ENCODE results near the gene OR4C12.
"Not testable (repeated sequence)": the region's sequence is repeated elsewhere in the genome, so short reads cannot be mapped to it uniquely, and the experiment has no call there.

OR4C12 gene

DNA sequence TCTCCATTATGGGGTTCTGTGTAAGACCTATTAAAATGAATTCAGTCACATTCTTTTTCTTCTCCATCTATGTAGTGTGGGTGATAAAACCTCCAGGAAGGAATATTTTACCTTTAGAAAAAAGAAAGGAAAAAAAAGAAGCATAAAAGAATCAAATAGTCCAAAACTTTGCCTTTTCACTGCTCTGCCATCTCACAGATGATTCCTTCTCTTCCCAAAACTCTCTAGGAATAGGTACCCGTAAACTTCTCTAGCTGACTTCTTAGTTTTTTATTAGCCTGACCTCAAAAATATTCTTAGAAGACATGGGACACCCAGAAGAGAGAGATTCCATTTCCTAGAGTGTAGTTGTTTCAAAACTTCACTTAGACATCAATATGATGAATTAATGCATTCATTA is at the start of gene OR4C12:
OR4C12 (minus strand) TSS at position 101 of the 400 bp plus-strand sequence; CDS start at position 67, 34 bp downstream.
- not testable (repeated sequence) for DNase-seq (ENCODE audit: low spot score)

DNA sequence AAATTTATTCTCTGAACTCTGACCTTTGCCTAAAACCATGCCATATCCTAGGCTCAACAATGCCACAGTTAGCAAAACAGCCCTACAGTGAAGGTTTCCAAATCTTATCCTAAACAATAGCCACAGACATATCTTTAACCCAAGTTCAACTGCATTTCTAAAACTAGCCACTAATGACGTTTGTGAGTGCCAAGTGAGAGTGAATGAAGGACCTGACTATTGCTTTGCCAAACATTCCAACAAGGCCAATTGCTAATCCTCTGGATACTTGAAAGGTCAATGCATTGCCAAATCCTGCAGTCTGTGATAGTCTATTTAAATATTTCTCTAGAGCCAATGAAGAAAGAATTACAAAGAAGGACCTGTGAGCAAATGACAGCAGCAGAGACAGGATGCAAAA is 47.9 kb upstream of the OR4C12 start:
- DNase-seq (ENCODE audit: low spot score) = no peak

DNA sequence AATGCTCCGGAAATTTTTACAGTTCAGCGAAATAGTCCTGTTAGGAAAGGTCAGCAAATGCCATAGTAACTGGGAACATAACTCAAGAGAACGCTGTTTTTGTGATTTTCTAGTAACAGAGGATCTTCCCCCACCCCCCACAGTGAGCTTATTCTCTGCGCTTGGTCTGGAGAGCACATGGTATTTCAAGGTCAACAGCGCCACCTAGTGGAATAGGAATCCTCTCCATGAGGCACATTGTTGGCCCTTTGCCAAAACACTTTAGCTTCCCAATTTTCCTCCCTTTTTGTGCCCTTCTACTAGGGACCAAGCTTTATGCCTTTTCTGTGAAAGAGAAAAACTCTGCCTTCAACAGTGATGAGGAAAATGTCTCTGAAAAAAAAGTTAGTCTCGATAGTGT is 13.2 kb upstream of the OR4C12 start:
- peak; percentile 5 for DNase-seq (ENCODE audit: low spot score)

DNA sequence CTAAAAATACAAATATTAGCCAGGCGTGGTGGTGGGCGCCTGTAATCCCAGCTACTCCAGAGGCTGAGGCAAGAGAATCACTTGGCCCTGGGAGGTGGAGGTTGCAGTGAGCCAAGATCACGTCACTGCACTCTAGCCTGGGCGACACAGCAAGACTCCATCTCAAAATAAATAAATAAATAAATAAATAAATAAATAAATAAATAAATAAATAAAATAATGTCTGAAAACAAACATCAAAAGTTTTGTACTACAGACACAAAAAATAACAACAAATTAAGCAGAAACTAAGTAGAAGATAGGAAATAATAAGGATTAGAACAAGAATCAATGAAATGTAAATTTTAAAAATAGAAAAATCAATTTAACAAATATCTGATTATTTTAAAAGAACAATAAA is 8.9 kb downstream of the OR4C12 start:
- DNase-seq (ENCODE audit: low spot score) = not testable (repeated sequence)

DNA sequence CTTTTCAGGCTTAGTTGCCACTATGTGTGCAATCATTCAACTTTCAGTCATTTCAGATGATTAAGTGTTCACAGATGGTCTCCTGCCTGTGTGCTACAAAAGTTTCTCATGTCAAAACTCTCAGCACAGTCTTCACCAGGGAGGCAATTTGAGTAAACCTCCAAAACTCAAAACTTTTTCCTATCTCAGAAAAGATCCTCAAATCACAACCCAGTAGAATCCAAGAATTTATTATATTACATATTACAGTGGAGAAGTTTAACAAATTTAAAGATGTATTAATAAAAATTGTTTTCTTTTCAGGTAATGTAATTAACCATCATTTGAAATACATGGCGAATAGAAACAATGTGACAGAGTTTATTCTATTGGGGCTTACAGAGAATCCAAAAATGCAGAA is 30.2 kb downstream of the OR4C12 start, which contains the start of gene OR4C13:
OR4C13 (plus strand) TSS at position 301 of the 400 bp plus-strand sequence; CDS start at position 333, 32 bp downstream.
- DNase-seq (ENCODE audit: low spot score) = no peak

DNA sequence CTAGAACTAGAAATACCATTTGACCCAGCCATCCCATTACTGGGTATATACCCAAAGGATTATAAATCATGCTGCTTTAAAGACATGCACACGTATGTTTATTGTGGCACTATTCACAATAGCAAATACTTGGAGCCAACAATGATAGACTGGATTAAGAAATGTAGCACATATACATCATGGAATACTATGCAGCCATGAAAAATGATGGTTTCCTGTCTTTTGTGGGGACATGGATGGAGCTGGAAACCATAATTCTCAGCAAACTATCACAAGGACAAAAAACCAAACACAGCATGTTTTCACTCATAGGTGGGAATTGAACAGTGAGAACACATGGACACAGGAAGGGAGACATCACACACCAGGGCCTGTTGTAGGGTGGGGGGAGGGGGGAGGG is 33.6 kb downstream of the OR4C12 start:
- not testable (repeated sequence) for DNase-seq (ENCODE audit: low spot score)

All from AG20443 (cell line).